H1 (cell line): ENCODE results near the gene IQGAP3.

ENCODE experiments used
- CREB1 ChIP-seq: IDR thresholded peaks from 2 replicates; pipeline ENCODE4 v1.6.1; 2012; ENCODE audit warnings: inconsistent platforms
- EGR1 ChIP-seq: IDR thresholded peaks from 2 replicates; pipeline ENCODE4 v1.6.1; 2011; ENCODE audit warnings: low read depth, low read length, borderline replicate concordance
- EP300 ChIP-seq, 2 experiments: IDR thresholded peaks; 1 replicate in 1 of 2; 2 replicates in 1 of 2; pipeline ENCODE4 v1.6.1; 2011 to 2012; ENCODE audit warnings: low read depth in 2 of 2, low read length in 2 of 2, mild to moderate bottlenecking in 2 of 2, borderline replicate concordance in 1 of 2, inconsistent platforms in 1 of 2, moderate library complexity in 1 of 2
- EZH2 ChIP-seq: fragments of 200-600 bp; sonication (generic); IDR thresholded peaks from 2 replicates; pipeline ENCODE4 v1.7.1; 2012; ENCODE audit warnings: low read depth, mild to moderate bottlenecking, moderate library complexity, low read length, inconsistent platforms; ENCODE audit not compliant: severe bottlenecking
- GABPA ChIP-seq: IDR thresholded peaks from 2 replicates; pipeline ENCODE4 v1.6.1; 2011; ENCODE audit warnings: mild to moderate bottlenecking, low read length, moderate library complexity, borderline replicate concordance; ENCODE audit not compliant: insufficient read depth
- GTF2F1 ChIP-seq: IDR thresholded peaks from 2 replicates; pipeline ENCODE4 v1.6.1; 2012; ENCODE audit warnings: low read depth, low read length, improper control_type of control experiment, borderline replicate concordance
- JUN ChIP-seq: IDR thresholded peaks from 2 replicates; pipeline ENCODE4 v1.6.1; 2011; ENCODE audit warnings: low read depth, mild to moderate bottlenecking, improper control_type of control experiment, low read length
- PHF8 ChIP-seq: fragments of 200-600 bp; sonication (generic); conservative IDR thresholded peaks from 2 replicates; pipeline ENCODE4 v1.7.1; 2012; ENCODE audit warnings: low read depth, mild to moderate bottlenecking, inconsistent platforms, low read length, moderate library complexity
- POLR2A ChIP-seq, 2 experiments: IDR thresholded peaks; 1 replicate in 1 of 2; 2 replicates in 1 of 2; pipeline ENCODE4 v1.6.1; 2011; ENCODE audit warnings: low read depth in 2 of 2, low read length in 2 of 2, mild to moderate bottlenecking in 2 of 2; ENCODE audit errors: control extremely low read depth in 1 of 2
- RFX5 ChIP-seq: IDR thresholded peaks from 2 replicates; pipeline ENCODE4 v1.6.1; 2011; ENCODE audit warnings: low read depth, low read length, improper control_type of control experiment, borderline replicate concordance
- RXRA ChIP-seq: IDR thresholded peaks from 2 replicates; pipeline ENCODE4 v1.6.1; 2011; ENCODE audit warnings: low read depth, mild to moderate bottlenecking, low read length, moderate library complexity; ENCODE audit not compliant: insufficient read depth
- SP1 ChIP-seq: IDR thresholded peaks from 2 replicates; pipeline ENCODE4 v1.6.1; 2011; ENCODE audit warnings: low read depth, low read length
- TF ChIP-seq, protein P1 (sequence below), 3 experiments: IDR thresholded peaks; 1 replicate in 2 of 3; 2 replicates in 1 of 3; pipeline versions ENCODE4 v1.5.1 to v1.6.1; 2011; ENCODE audit warnings: low read length in 3 of 3, mild to moderate bottlenecking in 3 of 3, inconsistent platforms in 2 of 3, low read depth in 1 of 3, moderate library complexity in 1 of 3; ENCODE audit not compliant: insufficient read depth in 1 of 3; ENCODE audit errors: control extremely low read depth in 1 of 3
- TF ChIP-seq, protein P2 (sequence below): IDR thresholded peaks from 2 replicates; pipeline ENCODE4 v1.6.1; 2012; ENCODE audit warnings: inconsistent platforms

- no peak for TF ChIP-seq CREB1
- no peak for TF ChIP-seq GTF2F1
- TF ChIP-seq, protein P1, sequence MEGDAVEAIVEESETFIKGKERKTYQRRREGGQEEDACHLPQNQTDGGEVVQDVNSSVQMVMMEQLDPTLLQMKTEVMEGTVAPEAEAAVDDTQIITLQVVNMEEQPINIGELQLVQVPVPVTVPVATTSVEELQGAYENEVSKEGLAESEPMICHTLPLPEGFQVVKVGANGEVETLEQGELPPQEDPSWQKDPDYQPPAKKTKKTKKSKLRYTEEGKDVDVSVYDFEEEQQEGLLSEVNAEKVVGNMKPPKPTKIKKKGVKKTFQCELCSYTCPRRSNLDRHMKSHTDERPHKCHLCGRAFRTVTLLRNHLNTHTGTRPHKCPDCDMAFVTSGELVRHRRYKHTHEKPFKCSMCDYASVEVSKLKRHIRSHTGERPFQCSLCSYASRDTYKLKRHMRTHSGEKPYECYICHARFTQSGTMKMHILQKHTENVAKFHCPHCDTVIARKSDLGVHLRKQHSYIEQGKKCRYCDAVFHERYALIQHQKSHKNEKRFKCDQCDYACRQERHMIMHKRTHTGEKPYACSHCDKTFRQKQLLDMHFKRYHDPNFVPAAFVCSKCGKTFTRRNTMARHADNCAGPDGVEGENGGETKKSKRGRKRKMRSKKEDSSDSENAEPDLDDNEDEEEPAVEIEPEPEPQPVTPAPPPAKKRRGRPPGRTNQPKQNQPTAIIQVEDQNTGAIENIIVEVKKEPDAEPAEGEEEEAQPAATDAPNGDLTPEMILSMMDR (IDR thresholded peaks at IDR 0.05; ENCODE audit: control extremely low read depth in 1 of 3, insufficient read depth in 1 of 3, low read depth in 1 of 3, low read length in 3 of 3), result no peak
- no peak for TF ChIP-seq SP1
- no peak for TF ChIP-seq POLR2A (IDR thresholded peaks at IDR 0.05; ENCODE audit: control extremely low read depth in 1 of 2, low read depth in 2 of 2, low read length in 2 of 2)
- TF ChIP-seq, protein P2, sequence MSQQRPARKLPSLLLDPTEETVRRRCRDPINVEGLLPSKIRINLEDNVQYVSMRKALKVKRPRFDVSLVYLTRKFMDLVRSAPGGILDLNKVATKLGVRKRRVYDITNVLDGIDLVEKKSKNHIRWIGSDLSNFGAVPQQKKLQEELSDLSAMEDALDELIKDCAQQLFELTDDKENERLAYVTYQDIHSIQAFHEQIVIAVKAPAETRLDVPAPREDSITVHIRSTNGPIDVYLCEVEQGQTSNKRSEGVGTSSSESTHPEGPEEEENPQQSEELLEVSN, result no peak
- no peak for TF ChIP-seq EZH2
- TF ChIP-seq EP300 (IDR thresholded peaks at IDR 0.05; ENCODE audit: borderline replicate concordance in 1 of 2, low read depth in 2 of 2, low read length in 2 of 2), result no peak
- TF ChIP-seq GABPA, result no peak
- no peak for TF ChIP-seq PHF8
- no peak for TF ChIP-seq RFX5
- no peak for TF ChIP-seq RXRA
- TF ChIP-seq EGR1, result no peak
- TF ChIP-seq JUN, result no peak
Measured at GRCh38 chr1:156579472-156579871, 7.1 kb upstream of the IQGAP3 start, which contains the start of gene TTC24.
